ENCODE measurements around the gene C6orf47. TPM values are rescaled to one million over a fixed set of nuclear protein-coding genes. Genes with fewer than 3 reads are reported as not detected.

C6orf47 gene
- total RNA-seq, 2 experiments from 2014 or later: 20.2 to 20.9 TPM

- Mint-ChIP-seq H3K27me3 (no peaks in the 10 kb centered on the region), H3K4me1 (peaks cover 4% of the 10 kb centered on the region), H3K9me3 (no peaks in the 10 kb centered on the region), H3K27ac (peak overlapping the region; percentile 62), H3K36me3 (ENCODE audit: low read depth) (peaks cover 61% of the 10 kb centered on the region), H3K4me3 (no peak overlapping the region)
- DNase-seq: no peak
- POLR2A ChIA-PET: no interaction called here
- CTCF ChIA-PET: interaction anchor here (0.6 to 1.5 kb wide), 4 partner anchors 11 to 17 kb away, joined by 3 to 6 read pairs (median 5); no protein-coding TSS in a partner anchor
These were observed 23.6 kb downstream of the C6orf47 start for GRCh38 chr6:31636698-31637596.

- ChIA-PET POLR2A (interaction anchor here (1.2 kb wide), 1 partner anchor 28 kb away, joined by 4 read pairs; no protein-coding TSS in a partner anchor), CTCF (interaction anchor here (0.5 to 1.5 kb wide), 5 partner anchors 13 to 161 kb away, joined by 3 to 6 read pairs (median 3); no protein-coding TSS in a partner anchor)
- Mint-ChIP-seq H3K27ac (no peak overlapping the region), H3K4me1 (peaks cover 4% of the 10 kb centered on the region), H3K4me3 (no peak overlapping the region), H3K27me3 (no peaks in the 10 kb centered on the region), H3K9me3 (no peaks in the 10 kb centered on the region), H3K36me3 (ENCODE audit: low read depth) (peaks cover 60% of the 10 kb centered on the region)
- DNase-seq: no peak
These were observed 25.5 kb downstream of the C6orf47 start for GRCh38 chr6:31634969-31635575.

- Mint-ChIP-seq H3K27ac (no peak overlapping the region), H3K36me3 (ENCODE audit: low read depth) (peaks cover 63% of the 10 kb centered on the region), H3K4me3 (no peak overlapping the region), H3K9me3 (no peaks in the 10 kb centered on the region), H3K27me3 (no peaks in the 10 kb centered on the region), H3K4me1 (peaks cover 1% of the 10 kb centered on the region)
- CTCF ChIA-PET: interaction anchor here (1.0 to 1.5 kb wide), 2 partner anchors 17 to 83 kb away, joined by 3 to 4 read pairs; no protein-coding TSS in a partner anchor
- POLR2A ChIA-PET: interaction anchor here (1.2 kb wide), 1 partner anchor 29 kb away, joined by 4 read pairs; no protein-coding TSS in a partner anchor
- DNase-seq: no peak
These were observed 26.4 kb downstream of the C6orf47 start for GRCh38 chr6:31634131-31634530.

GRCh38 chr6:31633447-31633846, 27.1 kb downstream of the C6orf47 start:
- Mint-ChIP-seq H3K4me1 (peaks cover 1% of the 10 kb centered on the region), H3K9me3 (no peaks in the 10 kb centered on the region), H3K27me3 (no peaks in the 10 kb centered on the region), H3K4me3 (no peak overlapping the region), H3K27ac (no peak overlapping the region), H3K36me3 (ENCODE audit: low read depth) (peaks cover 64% of the 10 kb centered on the region)
- no peak for DNase-seq
- POLR2A ChIA-PET: no interaction called here
- CTCF ChIA-PET: no interaction called here

GRCh38 chr6:31632279-31632946, 28.2 kb downstream of the C6orf47 start:
- DNase-seq: no peak
- CTCF ChIA-PET: no interaction called here
- Mint-ChIP-seq H3K4me1 (peaks cover 4% of the 10 kb centered on the region), H3K9me3 (no peaks in the 10 kb centered on the region), H3K4me3 (no peak overlapping the region), H3K27me3 (no peaks in the 10 kb centered on the region), H3K36me3 (ENCODE audit: low read depth) (peaks cover 73% of the 10 kb centered on the region), H3K27ac (no peak overlapping the region)
- POLR2A ChIA-PET: no interaction called here

GRCh38 chr6:31631681-31632278, 28.8 kb downstream of the C6orf47 start:
- H3K4me1 Mint-ChIP-seq: peaks cover 7% of the 10 kb centered on the region
- CTCF ChIA-PET: no interaction called here
- no peaks in the 10 kb centered on the region for H3K27me3 Mint-ChIP-seq
- peaks cover 71% of the 10 kb centered on the region for H3K36me3 Mint-ChIP-seq (ENCODE audit: low read depth)
- no peak overlapping the region for H3K4me3 Mint-ChIP-seq
- H3K27ac Mint-ChIP-seq: no peak overlapping the region
- POLR2A ChIA-PET: no interaction called here
- no peaks in the 10 kb centered on the region for H3K9me3 Mint-ChIP-seq
- DNase-seq: no peak

GRCh38 chr6:31631209-31631608, 29.4 kb downstream of the C6orf47 start:
- no peak for DNase-seq
- Mint-ChIP-seq H3K27ac (no peak overlapping the region), H3K4me1 (peaks cover 8% of the 10 kb centered on the region), H3K4me3 (no peak overlapping the region), H3K27me3 (no peaks in the 10 kb centered on the region), H3K36me3 (ENCODE audit: low read depth) (peaks cover 73% of the 10 kb centered on the region), H3K9me3 (no peaks in the 10 kb centered on the region)
- ChIA-PET CTCF (interaction anchor here (0.6 kb wide), 1 partner anchor 1324 kb away, joined by 3 read pairs; no protein-coding TSS in a partner anchor), POLR2A (no interaction called here)

GRCh38 chr6:31630177-31630934, 30.2 kb downstream of the C6orf47 start:
- no peak overlapping the region for H3K27ac Mint-ChIP-seq

GRCh38 chr6:31629014-31629413, 31.6 kb downstream of the C6orf47 start:
- ChIA-PET CTCF (interaction anchor here (0.6 kb wide), 1 partner anchor 58 kb away, joined by 3 read pairs; no protein-coding TSS in a partner anchor), POLR2A (no interaction called here)
- no peak for DNase-seq
- no peak overlapping the region for H3K4me3 Mint-ChIP-seq
- H3K27ac Mint-ChIP-seq: no peak overlapping the region
- H3K4me1 Mint-ChIP-seq: peaks cover 7% of the 10 kb centered on the region
- H3K36me3 Mint-ChIP-seq (ENCODE audit: low read depth): peaks cover 76% of the 10 kb centered on the region
- H3K9me3 Mint-ChIP-seq: no peaks in the 10 kb centered on the region
- no peaks in the 10 kb centered on the region for H3K27me3 Mint-ChIP-seq

More at GRCh38 chr6:31630177-31630934, 30.2 kb downstream of the C6orf47 start:
- no peaks in the 10 kb centered on the region for H3K9me3 Mint-ChIP-seq
- POLR2A ChIA-PET: interaction anchor here (0.8 kb wide), 1 partner anchor 10 kb away, joined by 3 read pairs; no protein-coding TSS in a partner anchor
- CTCF ChIA-PET: interaction anchor here (0.6 to 1.3 kb wide), 4 partner anchors 8 to 1325 kb away, joined by 3 to 4 read pairs (median 3); no protein-coding TSS in a partner anchor
- peaks cover 7% of the 10 kb centered on the region for H3K4me1 Mint-ChIP-seq
- H3K36me3 Mint-ChIP-seq (ENCODE audit: low read depth): peaks cover 75% of the 10 kb centered on the region
- H3K27me3 Mint-ChIP-seq: no peaks in the 10 kb centered on the region
- H3K4me3 Mint-ChIP-seq: no peak overlapping the region
- no peak for DNase-seq

GRCh38 chr6:31627690-31628287, 32.8 kb downstream of the C6orf47 start:
- Mint-ChIP-seq H3K4me3 (no peak overlapping the region), H3K27ac (no peak overlapping the region), H3K27me3 (no peaks in the 10 kb centered on the region), H3K4me1 (peaks cover 13% of the 10 kb centered on the region), H3K36me3 (ENCODE audit: low read depth) (peaks cover 76% of the 10 kb centered on the region), H3K9me3 (no peaks in the 10 kb centered on the region)
- no peak for DNase-seq
- ChIA-PET CTCF (interaction anchor here (1.4 kb wide), 1 partner anchor 17 kb away, joined by 3 read pairs; no protein-coding TSS in a partner anchor), POLR2A (no interaction called here)

GRCh38 chr6:31626952-31627351, 33.6 kb downstream of the C6orf47 start:
- Mint-ChIP-seq H3K9me3 (no peaks in the 10 kb centered on the region), H3K36me3 (ENCODE audit: low read depth) (peaks cover 81% of the 10 kb centered on the region), H3K4me3 (no peak overlapping the region), H3K27me3 (no peaks in the 10 kb centered on the region), H3K4me1 (peaks cover 21% of the 10 kb centered on the region), H3K27ac (no peak overlapping the region)
- ChIA-PET CTCF (interaction anchor here (1.1 to 1.4 kb wide), 3 partner anchors 10 to 29 kb away, joined by 3 to 6 read pairs (median 3); no protein-coding TSS in a partner anchor), POLR2A (no interaction called here)
- no peak for DNase-seq

Measured in activated CD4-positive, alpha-beta T cell treated with anti-CD3 and anti-CD28 coated beads, Interleukin-2, amount 10 ng/mL, durations not matched to agents 7 days and 5 days (primary cell).